HG02870 (cell line): ENCODE data around the gene SLC39A11.

Source experiments
- ATAC-seq: cut with Tn5 transposase; IDR thresholded peaks from one replicate; pipeline ENCODE4 v1.9.1; 2021; ENCODE audit warnings: mild to moderate bottlenecking, moderate library complexity; ENCODE audit not compliant: unreplicated experiment

The SLC39A11 gene

GRCh38 chr17:72883351-72883750 is 209.1 kb downstream of the SLC39A11 start:
- ATAC-seq = no peak

DNA sequence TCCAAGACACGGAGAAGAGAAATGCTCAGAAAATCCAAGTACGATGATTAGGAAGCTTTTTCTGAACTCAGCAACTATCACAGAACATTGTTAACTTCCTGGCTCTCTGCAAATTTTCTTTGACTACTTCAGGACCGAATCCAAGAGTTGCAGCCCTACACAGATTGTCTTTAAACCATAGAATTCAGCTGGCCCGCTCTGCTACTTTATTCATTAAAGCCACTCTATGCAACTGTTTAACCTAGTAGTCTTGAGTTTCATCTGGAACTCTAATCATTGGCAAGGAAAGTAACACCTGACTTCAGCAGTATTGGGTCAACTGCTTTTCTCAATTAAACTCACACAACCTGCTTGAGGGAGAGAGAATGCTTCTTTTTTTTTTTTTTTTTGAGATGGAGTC is 210.1 kb downstream of the SLC39A11 start:
- no peak for ATAC-seq

- no peak for ATAC-seq
Measured at GRCh38 chr17:72879877-72880276, 212.6 kb downstream of the SLC39A11 start.

DNA sequence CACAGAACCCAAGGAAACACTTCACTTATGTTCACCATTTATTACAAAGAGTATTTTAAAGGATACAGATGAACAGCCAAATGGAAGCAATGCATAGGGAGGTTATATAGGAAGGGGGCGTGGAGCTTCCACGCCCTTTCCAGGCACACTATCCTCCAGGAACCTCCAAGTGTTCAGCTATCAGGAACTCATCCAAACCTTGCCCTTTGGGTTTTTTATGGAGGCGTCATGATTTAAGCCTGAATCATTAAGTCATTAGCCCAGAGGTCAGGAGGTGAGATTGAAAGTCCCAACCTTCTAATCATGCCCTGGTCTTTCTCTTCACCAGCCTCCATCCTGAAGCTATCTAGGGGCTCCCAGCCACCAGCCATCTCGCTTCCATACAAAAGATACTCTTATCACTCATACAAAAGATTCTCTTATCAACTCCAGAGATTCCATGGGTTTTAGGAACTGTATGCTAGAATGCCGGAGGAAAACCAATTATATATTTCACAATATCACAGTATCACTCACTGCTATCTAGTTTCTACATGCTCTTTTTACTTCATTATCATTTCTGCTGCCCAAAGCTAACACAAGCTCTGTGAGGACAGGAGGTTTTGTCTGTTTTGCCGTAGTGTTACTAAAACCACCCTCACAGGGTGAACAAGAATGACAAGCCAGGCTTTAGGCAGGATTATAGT is 213.4 kb downstream of the SLC39A11 start:
- ATAC-seq = no peak

DNA sequence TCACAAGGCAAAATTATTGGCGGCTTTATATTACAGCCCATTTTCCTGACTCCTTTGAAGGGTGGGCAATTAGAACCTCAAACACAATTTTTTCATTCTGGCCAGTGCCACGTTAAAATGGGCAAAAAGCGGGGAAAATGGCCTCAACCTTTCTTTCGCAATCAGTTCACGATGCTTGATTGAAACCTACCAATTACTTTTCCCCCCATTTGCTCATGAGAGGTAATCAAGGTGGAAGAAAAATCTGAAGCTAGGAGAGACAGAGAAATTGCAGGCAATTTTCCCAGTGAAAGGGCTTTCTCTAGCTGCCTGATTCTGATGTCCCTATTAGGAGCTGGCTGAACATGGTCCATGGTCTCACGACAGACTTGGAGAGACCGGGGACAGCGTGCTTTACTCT is 215.1 kb downstream of the SLC39A11 start:
- ATAC-seq = no peak

GRCh38 chr17:72876413-72876812 is 216.1 kb downstream of the SLC39A11 start:
- no peak for ATAC-seq

GRCh38 chr17:72875361-72875760 is 217.1 kb downstream of the SLC39A11 start:
- no peak for ATAC-seq

DNA sequence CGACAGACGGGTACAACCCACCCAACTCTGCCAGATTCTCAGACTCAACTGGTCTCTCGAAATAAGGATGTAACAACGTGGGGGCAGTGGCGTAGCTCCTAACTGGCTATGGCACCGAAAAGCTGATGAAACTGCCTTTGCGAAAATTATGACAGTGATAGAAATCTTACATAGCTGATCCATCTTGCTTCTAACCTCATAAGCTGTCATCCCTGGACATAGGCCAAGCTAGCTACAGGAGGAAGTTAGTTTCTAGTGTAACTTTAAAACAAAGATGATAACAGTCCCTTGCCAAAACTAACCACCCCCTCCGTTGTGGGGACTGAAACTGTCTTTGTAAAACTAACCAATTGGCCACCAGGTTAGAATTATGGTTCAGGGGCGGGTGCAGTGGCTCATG is 220.1 kb downstream of the SLC39A11 start:
- ATAC-seq = no peak

GRCh38 chr17:72870367-72870985 is 222.0 kb downstream of the SLC39A11 start:
- ATAC-seq = no peak

GRCh38 chr17:72869630-72870029 is 222.9 kb downstream of the SLC39A11 start:
- ATAC-seq = no peak

GRCh38 chr17:72865954-72866353 is 226.5 kb downstream of the SLC39A11 start:
- no peak for ATAC-seq

DNA sequence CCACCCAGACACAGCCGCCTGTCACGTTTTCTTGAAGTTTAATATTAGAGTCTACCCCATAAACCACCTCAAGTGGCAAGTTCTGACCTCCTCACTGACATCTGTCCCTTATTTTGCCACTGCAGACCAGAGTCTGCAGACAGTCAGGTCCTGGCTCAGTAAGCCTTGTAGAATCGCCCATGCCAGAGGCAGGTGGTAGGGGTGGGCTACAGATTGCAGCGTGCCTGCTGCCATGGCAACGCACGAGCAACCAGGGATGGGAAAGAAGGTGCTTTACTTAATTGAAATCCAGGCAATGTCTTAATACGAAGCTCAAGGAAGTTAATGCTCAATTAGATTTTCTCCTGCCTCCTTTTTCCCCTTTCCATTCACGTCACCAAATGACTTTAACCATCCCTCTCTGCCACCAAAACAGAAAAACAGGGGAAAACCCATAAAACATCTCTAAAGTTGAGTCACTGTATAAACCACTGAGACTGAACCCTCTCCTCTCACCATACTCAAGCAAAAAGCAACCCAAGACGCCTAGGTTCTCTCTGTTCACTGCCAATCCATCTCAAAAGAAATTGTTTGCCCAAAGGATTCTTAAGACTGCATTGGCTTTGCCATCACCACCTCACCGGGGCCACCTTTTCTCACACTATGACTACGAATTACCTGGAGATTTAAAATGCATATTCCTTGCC is 228.8 kb downstream of the SLC39A11 start:
- peak; percentile 90 for ATAC-seq

DNA sequence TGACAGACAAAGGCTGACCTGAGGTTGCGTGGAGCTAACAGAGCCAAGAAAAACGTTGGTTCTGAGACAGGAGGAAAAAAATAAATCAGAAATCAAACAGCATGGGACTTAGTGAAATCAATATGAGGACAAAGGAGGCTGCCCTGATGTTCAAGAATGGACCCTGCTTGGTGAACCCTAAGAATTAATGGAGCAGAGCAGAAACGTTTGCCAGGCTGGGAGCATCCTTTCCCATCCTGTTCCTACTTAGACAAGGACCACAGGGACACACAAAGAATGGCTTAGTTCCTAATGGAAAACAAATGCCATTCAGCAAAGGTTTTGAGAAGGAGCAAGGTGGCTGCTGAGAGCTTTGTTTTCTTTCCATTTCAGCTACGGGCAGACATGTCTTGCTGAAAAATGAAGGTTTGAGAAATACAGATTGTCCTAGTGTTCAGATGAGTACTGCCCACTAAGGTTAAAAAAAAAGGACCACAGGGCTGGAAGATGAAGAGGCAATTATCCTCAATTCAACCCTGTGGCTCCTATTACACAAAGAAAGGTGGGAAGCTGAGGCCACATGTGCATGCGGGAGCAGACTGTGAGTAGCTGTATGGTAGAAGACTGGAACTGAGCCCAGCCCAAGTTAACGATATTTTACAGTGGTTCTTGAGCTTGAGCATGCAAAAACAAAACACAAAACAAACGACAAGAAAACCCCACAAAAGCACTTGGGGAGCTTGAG is 230.1 kb downstream of the SLC39A11 start:
- no peak for ATAC-seq

- ATAC-seq = no peak
Measured at GRCh38 chr17:72861811-72862210, 230.7 kb downstream of the SLC39A11 start.

DNA sequence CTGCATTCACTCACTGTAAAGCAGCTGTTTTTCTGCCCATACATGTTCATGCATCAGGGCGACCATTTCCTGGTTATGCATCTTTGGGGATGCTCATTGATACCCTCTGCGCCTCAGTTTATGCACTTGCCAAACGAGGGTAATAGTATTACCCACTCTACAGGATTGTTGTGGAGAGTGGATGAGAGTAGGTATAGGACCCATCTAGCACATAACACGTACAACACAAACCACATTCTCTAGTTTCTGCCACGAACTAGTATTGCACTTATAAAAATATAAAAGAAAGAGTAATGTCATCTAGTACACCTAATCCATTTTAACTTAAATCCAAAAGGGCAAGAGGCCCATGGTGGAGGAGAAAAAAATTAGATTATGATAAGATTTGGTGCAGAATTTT is 231.7 kb downstream of the SLC39A11 start:
- ATAC-seq = no peak

DNA sequence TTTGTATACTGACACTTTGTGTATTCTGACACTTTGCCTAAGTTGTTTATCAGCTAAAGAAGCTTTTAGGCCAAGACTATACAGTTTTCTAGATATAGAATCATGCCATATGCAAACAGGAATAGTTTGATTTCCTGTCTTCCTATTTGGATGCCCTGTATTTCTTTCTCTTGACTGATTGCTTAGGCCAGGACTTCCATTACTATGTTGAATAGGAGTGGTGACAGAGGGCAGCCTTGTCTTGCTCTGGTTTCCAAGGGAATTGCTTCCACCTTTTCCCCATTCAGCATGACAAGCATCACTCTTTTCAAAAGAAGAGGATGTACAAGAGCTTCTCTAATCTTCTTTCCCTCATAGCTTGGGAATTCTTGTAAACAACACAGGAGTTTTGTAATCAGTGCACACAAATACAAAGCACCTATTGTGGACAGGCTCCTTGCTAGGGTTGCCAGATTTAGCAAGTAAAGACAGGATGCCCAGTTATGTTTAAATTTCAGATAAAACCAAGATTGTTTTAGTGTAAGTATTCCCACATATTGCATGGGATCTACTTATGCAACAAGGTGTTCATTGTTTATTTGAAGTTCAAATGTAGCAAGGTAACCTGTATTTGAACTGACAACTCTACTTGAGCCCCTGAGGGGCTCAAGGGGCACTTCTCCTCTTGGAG is 233.5 kb downstream of the SLC39A11 start:
- no peak for ATAC-seq

- no peak for ATAC-seq
Measured at GRCh38 chr17:72853440-72854415, 238.8 kb downstream of the SLC39A11 start.

- no peak for ATAC-seq
Measured at GRCh38 chr17:72852277-72852938, 240.1 kb downstream of the SLC39A11 start.

- ATAC-seq = no peak
Measured at GRCh38 chr17:72850410-72851118, 241.9 kb downstream of the SLC39A11 start.
